ENCODE data around the gene ASCC1. TPM values are rescaled to one million over a fixed set of nuclear protein-coding genes. Genes with fewer than 3 reads are reported as not detected.

ASCC1 gene
- total RNA-seq, 4 donors from 2014 or later = 13.4 to 34.0 (median 20.5) TPM

GRCh38 chr10:72075376-72076115 is 140.5 kb downstream of the ASCC1 start:
- Histone ChIP-seq H3K4me1 (no peaks in the 10 kb centered on the region), H3K4me3 (no peak overlapping the region), H3K27me3 (no peaks in the 10 kb centered on the region), H3K36me3 (no peaks in the 10 kb centered on the region), H3K9me3 (no peaks in the 10 kb centered on the region), H3K27ac (no peak overlapping the region)
- DNase-seq = no peak
- WGBS, 2 donors (ENCODE audit: low coverage in 1 of 2) = 72 to 90% methylated on average over 5 to 12 of the region's 12 CpGs
- intact Hi-C loops (cut with DNase I; ENCODE audit: low total_unique reads) (no loop called here), in situ Hi-C loops (cut with MboI; ENCODE audit: low pct_ligation_motif_present in 1 of 4, low pct_unique_long_range_greater_than_20kb in 1 of 4, low sequenced_read_pairs in 3 of 4) (no loop called here)
- TF ChIP-seq POLR2A (IDR thresholded peaks at IDR 0.05) (no peak), POLR2AphosphoS5 (IDR thresholded peaks at IDR 0.05) (no peak), CTCF (IDR thresholded peaks at IDR 0.05) (no peak), EP300 (IDR thresholded peaks at IDR 0.05; ENCODE audit: low read depth) (no peak)

- Histone ChIP-seq H3K36me3 (no peaks in the 10 kb centered on the region), H3K4me3 (no peak overlapping the region), H3K9me3 (no peaks in the 10 kb centered on the region), H3K27ac (no peak overlapping the region), H3K27me3 (no peaks in the 10 kb centered on the region), H3K4me1 (no peaks in the 10 kb centered on the region)
- WGBS, 2 donors (ENCODE audit: low coverage in 1 of 2) = 86% methylated on average over 17 of the region's 18 CpGs; no CpG with 5 or more reads in 1 of the 2 donors
- no peak for TF ChIP-seq POLR2AphosphoS5 (IDR thresholded peaks at IDR 0.05)
- no peak for TF ChIP-seq EP300 (IDR thresholded peaks at IDR 0.05; ENCODE audit: low read depth)
- no peak for TF ChIP-seq CTCF (IDR thresholded peaks at IDR 0.05)
- TF ChIP-seq POLR2A (IDR thresholded peaks at IDR 0.05) = no peak
- DNase-seq = no peak
- intact Hi-C loops (cut with DNase I; ENCODE audit: low total_unique reads) = no loop called here
- in situ Hi-C loops (cut with MboI; ENCODE audit: low pct_ligation_motif_present in 1 of 4, low pct_unique_long_range_greater_than_20kb in 1 of 4, low sequenced_read_pairs in 3 of 4) = loop anchor here in 2 of 4 donors (25.0 kb wide), 1 partner anchor 263 kb away; no protein-coding TSS in a partner anchor
These were observed 141.3 kb downstream of the ASCC1 start for GRCh38 chr10:72074574-72075375.

- DNase-seq = no peak
- WGBS, 2 donors (ENCODE audit: low coverage in 1 of 2) = 74% methylated on average over 14 of the region's 14 CpGs; no CpG with 5 or more reads in 1 of the 2 donors
- TF ChIP-seq POLR2A (IDR thresholded peaks at IDR 0.05) (no peak), CTCF (IDR thresholded peaks at IDR 0.05) (no peak), EP300 (IDR thresholded peaks at IDR 0.05; ENCODE audit: low read depth) (no peak), POLR2AphosphoS5 (IDR thresholded peaks at IDR 0.05) (no peak)
These were observed 142.1 kb downstream of the ASCC1 start for GRCh38 chr10:72073708-72074573.

More at GRCh38 chr10:72073708-72074573, 142.1 kb downstream of the ASCC1 start:
- H3K9me3 ChIP-seq = no peaks in the 10 kb centered on the region
- no peak overlapping the region for H3K27ac ChIP-seq
- no peak overlapping the region for H3K4me3 ChIP-seq
- no peaks in the 10 kb centered on the region for H3K36me3 ChIP-seq
- H3K4me1 ChIP-seq = no peaks in the 10 kb centered on the region
- H3K27me3 ChIP-seq = no peaks in the 10 kb centered on the region
- intact Hi-C loops (cut with DNase I; ENCODE audit: low total_unique reads) = no loop called here
- in situ Hi-C loops (cut with MboI; ENCODE audit: low pct_ligation_motif_present in 1 of 4, low pct_unique_long_range_greater_than_20kb in 1 of 4, low sequenced_read_pairs in 3 of 4) = loop anchor here in 2 of 4 donors (25.0 kb wide), 1 partner anchor 263 kb away; no protein-coding TSS in a partner anchor
